SJSA1 (cell line): Measurements from ENCODE around the gene DPCD. TPM values are rescaled to one million over a fixed set of nuclear protein-coding genes. Genes with fewer than 3 reads are reported as not detected.
"Not testable (repeated sequence)": the region's sequence is repeated elsewhere in the genome, so short reads cannot be mapped to it uniquely, and the experiment has no call there.

ENCODE experiments used
- DNase-seq, 2 experiments: peaks; one replicate each; pipeline ENCODE4 v3.0.0-alpha.2; 2015 to 2020; ENCODE audit warnings: low spot score in 2 of 2, low read depth in 1 of 2
- H3K27ac ChIP-seq: fragments of 250-450 bp; sonication (Bioruptor Pico); 2 replicates; pipeline ENCODE4 v1.5.1; 2020; ENCODE audit warnings: mild to moderate bottlenecking, moderate library complexity
- H3K27me3 ChIP-seq: fragments of 250-450 bp; sonication (Bioruptor Pico); replicated peaks from 2 replicates; pipeline ENCODE4 v1.5.1; 2020; ENCODE audit warnings: mild to moderate bottlenecking, moderate library complexity
- H3K36me3 ChIP-seq: fragments of 250-450 bp; sonication (Bioruptor Pico); 2 replicates; pipeline ENCODE4 v1.5.1; 2020; ENCODE audit warnings: mild to moderate bottlenecking
- H3K4me1 ChIP-seq: fragments of 250-450 bp; sonication (Bioruptor Pico); replicated peaks from 2 replicates; pipeline ENCODE4 v1.6.1; 2021; ENCODE audit warnings: mild to moderate bottlenecking
- H3K4me3 ChIP-seq: fragments of 250-450 bp; sonication (Bioruptor Pico); 2 replicates; pipeline ENCODE4 v1.5.1; 2020; ENCODE audit warnings: mild to moderate bottlenecking
- H3K9me3 ChIP-seq: fragments of 250-450 bp; sonication (Bioruptor Pico); replicated peaks from 2 replicates; pipeline ENCODE4 v1.5.1; 2020; ENCODE audit warnings: mild to moderate bottlenecking
- total RNA-seq: library from RNA; depleted of rRNA; stranded (reverse); fragments of >200 nt; shearing (Covaris generic); gene quantifications from 2 replicates; pipeline ENCODE4 v1.2.3, GENCODE V29; 2014

Gene DPCD
- total RNA-seq, 1 experiment from 2014 or later = 34.8 TPM

DNA sequence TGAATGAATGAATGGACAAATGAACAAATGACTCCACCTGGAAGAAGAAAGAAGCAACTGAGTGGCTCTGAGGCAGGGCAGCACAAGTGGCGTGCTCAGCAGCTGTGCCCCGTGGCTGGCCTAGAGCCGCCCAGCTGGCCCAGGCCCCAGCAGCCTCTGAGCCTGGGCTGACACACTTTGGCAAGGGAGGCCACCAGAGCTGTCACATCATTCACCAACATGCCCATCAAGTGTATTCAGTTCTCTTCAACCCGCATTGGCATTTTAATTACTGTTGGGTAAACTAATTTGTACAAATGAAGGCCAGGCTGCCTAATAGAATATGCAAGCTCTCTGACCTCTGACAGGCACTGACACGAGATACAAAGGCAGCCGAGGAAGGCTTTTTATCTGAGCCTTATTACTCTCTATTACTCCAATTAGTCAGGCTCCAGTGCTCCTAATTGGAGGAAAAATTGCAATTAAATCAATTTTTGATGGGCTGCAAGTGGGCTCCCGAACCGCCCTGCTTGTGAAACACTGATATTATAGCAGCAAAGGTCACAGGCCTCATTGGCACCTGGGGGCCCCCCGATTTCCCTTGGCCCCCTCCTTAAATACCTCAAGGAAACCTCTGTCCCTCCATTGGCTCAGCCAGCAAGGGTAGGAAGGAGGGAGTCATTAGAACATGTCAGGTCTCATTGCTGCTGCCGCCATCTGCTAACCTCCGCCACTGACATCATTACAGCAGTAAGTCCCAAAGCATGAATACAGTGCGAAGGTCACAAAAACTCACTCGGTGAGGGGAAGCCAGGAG, 41.9 kb downstream of the DPCD start:
- no peak overlapping the region for H3K4me3 ChIP-seq
- H3K4me1 ChIP-seq = no peaks in the 10 kb centered on the region
- H3K9me3 ChIP-seq = no peaks in the 10 kb centered on the region
- no peaks in the 10 kb centered on the region for H3K27me3 ChIP-seq
- peaks cover 3% of the 10 kb centered on the region; the same call in 1 of the 2 replicates for H3K36me3 ChIP-seq
- DNase-seq = no peak
- H3K27ac ChIP-seq = no peak overlapping the region

DNA sequence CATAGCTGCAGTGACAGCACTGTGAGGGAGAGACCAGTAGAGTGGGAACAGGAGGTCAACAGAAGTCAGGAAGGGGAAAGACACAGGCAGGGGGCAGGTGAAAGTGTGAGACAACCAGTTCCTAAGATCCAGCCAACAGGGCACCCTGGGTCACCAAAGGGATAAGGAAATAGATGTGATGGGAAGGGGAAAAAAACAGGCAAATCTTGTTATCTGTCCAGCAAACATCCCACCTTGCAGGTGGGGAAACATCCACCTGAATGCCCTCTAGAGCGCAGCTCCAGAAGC, 42.5 kb downstream of the DPCD start:
- H3K4me1 ChIP-seq = no peaks in the 10 kb centered on the region
- no peak for DNase-seq
- H3K27me3 ChIP-seq = no peaks in the 10 kb centered on the region
- no peak overlapping the region for H3K27ac ChIP-seq
- H3K36me3 ChIP-seq = peaks cover 3% of the 10 kb centered on the region; the same call in 1 of the 2 replicates
- no peak overlapping the region for H3K4me3 ChIP-seq
- H3K9me3 ChIP-seq = no peaks in the 10 kb centered on the region

DNA sequence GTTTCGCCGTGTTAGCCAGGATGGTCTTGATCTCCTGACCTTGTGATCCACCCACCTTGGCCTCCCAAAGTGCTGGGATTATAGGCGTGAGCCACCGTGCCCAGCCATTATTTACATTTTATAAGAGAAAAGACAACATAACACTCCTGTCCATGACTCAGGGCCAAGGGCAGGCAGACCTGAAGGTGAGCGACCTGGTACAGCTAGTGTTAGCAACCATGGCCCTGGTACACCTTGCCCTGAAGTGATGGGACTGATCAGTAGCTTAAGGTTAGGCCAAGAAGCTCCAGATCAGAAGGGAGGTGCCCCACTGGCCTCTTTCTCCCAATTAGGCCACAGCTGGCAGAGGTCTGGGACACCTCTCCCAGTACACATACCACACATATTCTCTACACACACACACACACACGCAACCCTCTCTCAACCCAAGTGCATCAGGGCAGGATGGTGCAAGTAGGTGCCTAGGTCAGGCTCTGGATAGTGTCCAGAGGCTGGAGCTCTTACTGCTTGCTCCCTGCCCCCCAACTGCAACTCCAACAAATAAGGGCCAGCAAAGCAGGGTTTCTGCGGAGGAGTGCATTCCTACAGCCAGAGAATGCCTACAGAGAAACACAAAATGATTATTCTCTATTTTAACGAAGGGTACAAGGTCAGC, 43.8 kb downstream of the DPCD start:
- Histone ChIP-seq H3K4me1 (no peaks in the 10 kb centered on the region), H3K4me3 (no peak overlapping the region), H3K9me3 (no peaks in the 10 kb centered on the region), H3K27ac (no peak overlapping the region), H3K27me3 (no peaks in the 10 kb centered on the region), H3K36me3 (peaks cover 3% of the 10 kb centered on the region; the same call in 1 of the 2 replicates)
- DNase-seq = no peak

DNA sequence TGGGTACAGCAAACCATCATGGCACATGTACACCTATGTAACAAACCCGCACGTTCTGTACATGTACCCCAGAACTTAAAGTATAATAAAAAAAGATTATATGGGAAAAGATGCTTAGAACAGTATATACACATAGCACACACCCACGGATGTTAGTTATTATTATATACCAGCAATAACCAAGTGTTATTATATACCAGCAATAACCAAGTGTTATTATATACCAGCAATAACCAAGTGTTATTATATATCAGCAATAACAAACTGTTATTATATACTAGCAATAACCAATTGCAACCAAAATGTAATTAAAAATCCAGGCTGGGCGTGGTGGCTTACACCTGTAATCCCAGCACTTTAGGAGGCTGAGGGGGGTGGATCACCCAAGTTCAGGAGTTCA, 45.4 kb downstream of the DPCD start:
- DNase-seq, H3K4me3 ChIP-seq, H3K4me1 ChIP-seq, H3K36me3 ChIP-seq, H3K27me3 ChIP-seq, H3K9me3 ChIP-seq, H3K27ac ChIP-seq: not testable (repeated sequence)

DNA sequence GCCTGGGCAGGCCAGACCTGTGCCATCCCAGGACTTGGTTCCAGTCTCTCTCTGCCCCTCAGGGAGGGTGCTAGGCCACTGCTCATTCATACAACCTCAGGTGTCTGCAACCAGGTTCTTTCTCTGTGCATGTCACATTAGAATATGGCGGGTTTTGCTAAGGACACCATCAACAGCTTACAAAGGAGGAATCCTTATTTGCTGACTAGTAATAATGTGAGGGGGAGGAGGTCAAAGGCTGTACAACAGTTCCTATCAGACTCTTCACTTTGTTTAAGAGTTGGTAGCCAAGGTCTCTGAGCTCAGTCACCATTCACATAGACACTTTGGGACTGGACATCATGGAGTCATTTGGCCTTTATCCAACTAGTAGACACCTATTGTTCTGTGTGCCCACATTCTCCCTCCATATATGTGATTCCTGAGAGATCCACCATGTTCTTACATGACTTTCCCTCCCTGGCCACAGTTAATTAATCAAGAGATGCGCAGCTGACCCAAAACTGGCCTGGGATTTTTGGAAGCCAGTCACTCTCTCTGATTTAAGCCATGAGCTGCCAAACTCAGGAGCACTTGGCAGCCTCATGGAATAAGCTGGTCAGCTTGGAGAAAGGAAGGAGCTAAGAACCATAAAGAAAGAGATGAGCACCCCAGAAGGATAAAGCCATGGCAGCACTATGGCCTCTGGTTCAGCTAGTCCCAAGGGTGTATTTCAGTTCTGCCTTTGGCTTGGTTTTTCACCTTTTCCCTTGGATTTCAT, 51.2 kb downstream of the DPCD start:
- Histone ChIP-seq H3K4me1 (no peaks in the 10 kb centered on the region), H3K27ac (no peak overlapping the region), H3K36me3 (no peaks in the 10 kb centered on the region), H3K27me3 (no peaks in the 10 kb centered on the region), H3K9me3 (no peaks in the 10 kb centered on the region), H3K4me3 (no peak overlapping the region)
- DNase-seq = no peak

DNA sequence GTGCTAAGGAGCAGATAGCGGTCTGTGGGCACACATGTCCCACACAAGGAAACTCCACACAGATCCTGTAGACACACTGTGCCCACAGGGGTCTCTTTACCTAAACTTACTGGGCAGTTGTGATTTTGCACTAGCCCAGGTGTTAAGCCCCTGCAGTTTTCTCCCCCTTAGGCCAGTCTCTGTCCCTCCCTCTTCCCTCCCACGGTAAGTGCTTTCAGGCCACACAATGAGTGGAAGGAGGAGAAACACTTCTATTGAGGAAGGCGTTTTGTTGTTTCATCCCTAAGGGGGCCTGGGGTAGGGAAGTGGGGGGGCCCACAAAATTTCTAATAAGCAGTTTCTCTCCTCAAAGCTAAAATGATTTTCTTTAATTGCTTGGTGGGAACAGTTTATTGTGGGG, 55.4 kb downstream of the DPCD start:
- no peak overlapping the region for H3K27ac ChIP-seq

DNA sequence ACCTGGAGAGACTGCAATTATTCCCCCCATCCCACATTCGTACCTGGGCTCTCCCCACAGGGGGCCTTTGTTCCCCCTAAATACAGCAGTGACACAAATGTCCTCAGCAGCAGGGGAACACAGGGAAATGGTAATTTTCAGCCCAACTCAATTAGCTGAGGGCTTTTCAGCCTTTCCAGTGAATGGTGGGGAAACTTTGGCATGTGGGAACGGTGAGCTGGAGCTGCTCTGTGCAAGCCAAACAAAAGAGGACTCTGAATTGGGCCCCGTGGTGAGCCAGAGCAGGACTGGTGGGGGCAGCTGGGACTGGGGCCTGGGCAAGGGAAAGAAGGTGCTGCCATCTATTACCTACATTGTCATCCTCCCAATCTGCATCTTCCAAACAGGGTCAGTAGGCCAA, 55.9 kb downstream of the DPCD start:
- no peak for DNase-seq
- no peak overlapping the region for H3K27ac ChIP-seq
- no peaks in the 10 kb centered on the region for H3K36me3 ChIP-seq
- H3K9me3 ChIP-seq = no peaks in the 10 kb centered on the region
- no peaks in the 10 kb centered on the region for H3K27me3 ChIP-seq
- H3K4me3 ChIP-seq = no peak overlapping the region
- no peaks in the 10 kb centered on the region for H3K4me1 ChIP-seq

More for the DNA sequence above, 55.4 kb downstream of the DPCD start:
- Histone ChIP-seq H3K4me1 (no peaks in the 10 kb centered on the region), H3K4me3 (no peak overlapping the region), H3K27me3 (no peaks in the 10 kb centered on the region), H3K36me3 (no peaks in the 10 kb centered on the region), H3K9me3 (no peaks in the 10 kb centered on the region)
- DNase-seq = no peak

DNA sequence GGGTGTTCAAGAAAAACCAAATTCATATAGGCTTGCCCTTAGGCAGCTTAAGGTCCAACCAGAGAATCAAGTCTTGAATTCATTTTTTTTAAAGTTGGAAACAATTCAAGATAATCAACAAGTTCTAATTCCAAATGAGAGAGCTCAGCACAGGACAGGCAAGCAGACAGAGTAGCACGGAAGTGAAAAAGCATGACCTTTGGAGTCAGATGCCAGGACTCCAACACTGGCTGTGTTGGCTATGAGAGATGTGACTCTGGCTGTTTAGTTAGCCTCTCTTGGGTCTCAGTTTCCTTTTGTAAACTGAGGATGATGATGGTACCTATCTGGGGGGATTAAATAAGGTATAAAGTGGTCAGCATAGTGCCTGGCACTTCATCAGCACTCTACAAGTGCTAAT, 57.5 kb downstream of the DPCD start:
- Histone ChIP-seq H3K27me3 (no peaks in the 10 kb centered on the region), H3K4me3 (no peak overlapping the region)
- DNase-seq = no peak

DNA sequence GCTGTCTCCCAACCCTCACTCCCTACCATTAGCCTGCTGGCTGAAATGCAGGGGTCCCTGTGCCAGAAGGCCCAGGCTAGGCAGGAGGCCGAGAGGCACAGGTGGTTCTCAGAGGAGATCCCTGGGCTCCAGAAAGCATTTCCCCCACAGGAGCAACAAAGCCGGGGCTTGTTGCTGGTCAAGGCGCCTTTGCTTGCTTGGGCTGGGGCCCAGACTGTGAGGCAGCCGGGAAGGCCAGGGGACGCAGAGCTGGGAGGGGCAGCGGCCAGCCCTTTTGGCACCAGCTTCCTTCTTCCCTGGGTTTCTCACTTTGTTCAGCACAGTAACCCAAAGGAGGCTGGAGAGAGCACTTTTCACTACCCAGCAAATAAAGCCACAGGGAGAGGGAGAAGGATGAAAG, 58.2 kb downstream of the DPCD start:
- no peak for DNase-seq

More for the DNA sequence above, 57.5 kb downstream of the DPCD start:
- H3K4me1 ChIP-seq = no peaks in the 10 kb centered on the region
- H3K9me3 ChIP-seq = no peaks in the 10 kb centered on the region
- no peak overlapping the region for H3K27ac ChIP-seq
- no peaks in the 10 kb centered on the region for H3K36me3 ChIP-seq

DNA sequence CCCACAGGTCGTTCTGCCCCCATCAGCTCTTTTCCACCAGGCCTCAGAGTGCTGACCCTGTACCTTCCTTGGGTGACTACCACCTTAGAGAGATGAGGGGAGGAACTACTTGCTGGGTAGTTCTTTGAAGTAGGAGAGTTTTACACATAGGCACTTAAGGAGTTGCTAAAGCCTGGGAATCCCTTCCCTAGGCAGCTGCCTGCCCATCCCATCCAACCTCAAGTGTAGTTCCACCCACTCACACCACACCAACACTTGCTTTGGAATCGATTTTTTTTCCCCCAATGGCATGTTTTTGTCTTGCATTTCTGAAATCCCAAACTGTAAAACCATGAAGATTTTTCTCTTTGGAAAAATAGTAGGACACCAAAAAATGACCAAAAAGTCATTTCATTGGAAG, 59.1 kb downstream of the DPCD start:
- Histone ChIP-seq H3K27me3 (no peaks in the 10 kb centered on the region), H3K36me3 (no peaks in the 10 kb centered on the region), H3K4me3 (no peak overlapping the region), H3K9me3 (no peaks in the 10 kb centered on the region), H3K27ac (no peak overlapping the region), H3K4me1 (no peaks in the 10 kb centered on the region)
- DNase-seq = no peak

More for the DNA sequence above, 58.2 kb downstream of the DPCD start:
- Histone ChIP-seq H3K27me3 (no peaks in the 10 kb centered on the region), H3K4me1 (no peaks in the 10 kb centered on the region), H3K36me3 (no peaks in the 10 kb centered on the region), H3K27ac (no peak overlapping the region), H3K9me3 (no peaks in the 10 kb centered on the region), H3K4me3 (no peak overlapping the region)

DNA sequence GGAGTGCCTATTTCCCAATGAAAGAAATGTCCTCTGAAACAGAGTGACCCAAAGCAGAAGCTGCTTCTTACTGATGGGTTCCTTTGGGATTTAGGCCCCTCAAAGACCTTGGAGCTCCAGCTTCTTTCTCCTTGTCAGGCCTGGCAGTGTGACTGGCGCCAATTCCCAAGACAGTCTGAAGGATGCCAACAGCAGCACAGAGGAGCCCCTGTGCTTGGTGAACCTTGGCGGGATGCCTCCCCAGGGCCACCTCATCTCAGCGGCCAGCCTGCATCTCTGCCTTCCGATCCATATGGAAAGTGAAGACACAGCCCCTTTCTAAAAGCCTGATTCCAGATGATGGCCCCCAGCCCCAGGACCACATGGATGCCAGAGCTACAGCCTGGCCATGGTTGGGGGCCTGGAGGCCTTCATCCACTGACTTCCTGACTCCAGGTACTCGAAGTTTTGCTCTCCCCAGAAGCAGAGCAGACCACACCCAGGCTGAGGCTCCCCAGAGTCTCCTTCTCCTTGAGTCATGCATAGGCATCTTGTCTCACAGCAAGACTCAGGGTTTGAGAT, 61.5 kb downstream of the DPCD start:
- H3K27ac ChIP-seq = no peak overlapping the region
- DNase-seq = no peak
- H3K36me3 ChIP-seq = no peaks in the 10 kb centered on the region
- no peak overlapping the region for H3K4me3 ChIP-seq
- H3K4me1 ChIP-seq = no peaks in the 10 kb centered on the region
- no peaks in the 10 kb centered on the region for H3K27me3 ChIP-seq
- no peaks in the 10 kb centered on the region for H3K9me3 ChIP-seq

DNA sequence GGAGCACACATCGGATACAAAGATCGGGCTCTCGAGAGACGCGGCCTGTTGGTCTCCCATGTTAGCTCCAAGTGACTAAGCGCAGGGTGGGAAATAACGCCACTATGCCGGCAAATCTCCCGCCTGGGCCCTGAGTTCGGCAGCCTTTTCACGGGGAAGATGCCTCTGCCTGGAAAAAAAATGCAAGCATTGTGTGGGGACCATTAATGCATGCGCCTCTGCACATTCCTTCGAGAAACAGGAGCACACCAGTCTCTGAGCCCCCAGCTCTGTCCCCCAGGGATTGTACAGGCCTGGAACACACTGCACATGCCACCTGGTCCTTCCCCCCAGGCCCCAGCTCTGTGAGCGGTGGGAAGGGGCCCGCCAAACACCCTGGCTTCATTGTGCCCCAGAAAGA, 62.7 kb downstream of the DPCD start:
- H3K27me3 ChIP-seq = no peaks in the 10 kb centered on the region
- no peak overlapping the region for H3K4me3 ChIP-seq
- no peaks in the 10 kb centered on the region for H3K36me3 ChIP-seq
- no peak for DNase-seq
- H3K27ac ChIP-seq = no peak overlapping the region
- H3K9me3 ChIP-seq = no peaks in the 10 kb centered on the region
- H3K4me1 ChIP-seq = no peaks in the 10 kb centered on the region

DNA sequence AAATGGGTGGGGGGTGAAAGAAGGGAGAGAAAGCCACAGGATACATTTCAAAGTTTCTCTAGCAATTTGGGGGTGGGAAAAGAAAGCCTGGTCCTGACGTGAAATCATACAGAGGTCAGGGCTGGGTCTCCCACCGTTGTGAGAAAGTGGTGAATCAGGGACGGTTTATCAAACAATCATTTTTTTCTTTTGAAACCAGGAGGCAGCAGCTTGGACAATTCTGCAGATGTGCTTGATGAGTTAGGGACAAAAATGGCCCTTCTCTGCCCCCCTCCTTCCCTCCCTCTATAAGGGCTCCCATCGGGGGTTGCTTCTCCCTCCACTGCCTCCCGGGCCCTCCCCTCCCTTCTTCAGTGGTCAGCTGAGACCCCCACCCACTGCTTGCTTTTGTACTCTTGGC, 63.2 kb downstream of the DPCD start:
- Histone ChIP-seq H3K9me3 (no peaks in the 10 kb centered on the region), H3K27me3 (no peaks in the 10 kb centered on the region), H3K36me3 (no peaks in the 10 kb centered on the region; the same call in 1 of the 2 replicates), H3K27ac (no peak overlapping the region), H3K4me1 (no peaks in the 10 kb centered on the region), H3K4me3 (no peak overlapping the region)
- no peak for DNase-seq

DNA sequence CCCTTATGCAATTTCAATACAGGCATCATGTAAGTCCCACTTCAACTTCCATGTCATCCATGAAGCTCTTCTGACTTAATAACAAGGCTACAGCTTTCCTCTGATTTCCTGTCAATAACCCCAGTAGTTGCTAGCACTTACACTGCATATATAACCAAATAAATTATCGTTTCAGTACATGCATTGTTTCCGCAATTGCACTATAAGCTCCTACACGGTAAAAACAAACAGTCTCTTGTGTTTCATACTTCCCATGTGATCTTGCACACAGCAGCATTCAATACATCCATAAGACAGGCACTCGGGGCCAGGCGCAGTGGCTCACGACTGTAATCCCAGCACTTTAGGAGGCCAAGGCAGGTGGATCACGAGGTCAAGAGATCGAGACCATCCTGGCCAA, 65.4 kb downstream of the DPCD start:
- no peaks in the 10 kb centered on the region for H3K4me1 ChIP-seq
- H3K9me3 ChIP-seq = no peaks in the 10 kb centered on the region
- no peak for DNase-seq
- no peaks in the 10 kb centered on the region for H3K27me3 ChIP-seq
- peaks cover 4% of the 10 kb centered on the region; the same call in 1 of the 2 replicates for H3K36me3 ChIP-seq
- no peak overlapping the region for H3K27ac ChIP-seq
- no peak overlapping the region for H3K4me3 ChIP-seq
